Thyroid gland (tissue), 4 donors: ENCODE data around the gene PTPRE.

ENCODE experiments used
- POLR2A ChIP-seq, 2 donors: fragments of 450-650 bp; IDR thresholded peaks; one replicate each; pipeline ENCODE4 v1.6.1; 2017; ENCODE audit warnings: antibody characterized with exemption in 2 of 2, mild to moderate bottlenecking in 2 of 2, moderate library complexity in 1 of 2
- TF ChIP-seq, protein P1 (sequence below), 6 experiments: fragments of 200-600 bp in 3 of 6; fragments of 450-650 bp in 3 of 6; sonication (generic) in 3 of 6; IDR thresholded peaks; one replicate each; pipeline ENCODE4 v1.5.1; 2016 to 2019; ENCODE audit warnings: antibody characterized with exemption in 6 of 6, mild to moderate bottlenecking in 2 of 6, inconsistent platforms in 1 of 6, moderate library complexity in 1 of 6

DNA sequence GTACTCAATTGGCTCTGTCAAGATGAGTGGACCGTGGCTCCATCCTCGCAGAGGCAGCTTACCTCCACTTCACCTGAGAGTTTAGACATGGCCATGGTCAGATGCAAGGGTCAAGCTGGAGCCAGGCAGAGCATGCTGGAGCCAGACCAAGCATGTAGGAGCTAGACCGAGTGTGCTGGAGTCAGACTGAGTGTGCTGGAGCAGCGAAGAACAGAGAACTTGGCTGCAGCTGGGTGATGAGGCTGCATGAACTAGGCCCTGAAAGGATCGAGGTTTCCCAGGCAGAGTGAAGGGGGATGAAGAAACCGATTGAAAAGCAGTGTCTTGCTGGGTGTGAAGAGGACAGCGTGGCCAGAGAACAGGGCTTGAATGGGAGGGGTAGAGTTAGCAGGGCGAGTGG, 133.2 kb downstream of the PTPRE start:
- TF ChIP-seq, protein P1, sequence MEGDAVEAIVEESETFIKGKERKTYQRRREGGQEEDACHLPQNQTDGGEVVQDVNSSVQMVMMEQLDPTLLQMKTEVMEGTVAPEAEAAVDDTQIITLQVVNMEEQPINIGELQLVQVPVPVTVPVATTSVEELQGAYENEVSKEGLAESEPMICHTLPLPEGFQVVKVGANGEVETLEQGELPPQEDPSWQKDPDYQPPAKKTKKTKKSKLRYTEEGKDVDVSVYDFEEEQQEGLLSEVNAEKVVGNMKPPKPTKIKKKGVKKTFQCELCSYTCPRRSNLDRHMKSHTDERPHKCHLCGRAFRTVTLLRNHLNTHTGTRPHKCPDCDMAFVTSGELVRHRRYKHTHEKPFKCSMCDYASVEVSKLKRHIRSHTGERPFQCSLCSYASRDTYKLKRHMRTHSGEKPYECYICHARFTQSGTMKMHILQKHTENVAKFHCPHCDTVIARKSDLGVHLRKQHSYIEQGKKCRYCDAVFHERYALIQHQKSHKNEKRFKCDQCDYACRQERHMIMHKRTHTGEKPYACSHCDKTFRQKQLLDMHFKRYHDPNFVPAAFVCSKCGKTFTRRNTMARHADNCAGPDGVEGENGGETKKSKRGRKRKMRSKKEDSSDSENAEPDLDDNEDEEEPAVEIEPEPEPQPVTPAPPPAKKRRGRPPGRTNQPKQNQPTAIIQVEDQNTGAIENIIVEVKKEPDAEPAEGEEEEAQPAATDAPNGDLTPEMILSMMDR (IDR thresholded peaks at IDR 0.05): no peak
- TF ChIP-seq POLR2A (IDR thresholded peaks at IDR 0.05): no peak
